ENCODE measurements around the gene TRAF3IP1.

TRAF3IP1 gene

GRCh38 chr2:238288650-238289573 lies 31.4 kb upstream of the TRAF3IP1 start:
- Histone ChIP-seq H3K9me3 (ENCODE audit: control insufficient read depth, insufficient read depth, low read depth, low read length) (no peaks in the 10 kb centered on the region), H3K27ac (ENCODE audit: low read depth, low read length) (no peak overlapping the region), H3K4me1 (ENCODE audit: control insufficient read depth, insufficient read depth, low read length) (peaks cover 39% of the 10 kb centered on the region), H3K36me3 (ENCODE audit: control insufficient read depth, insufficient read depth, low read length) (no peaks in the 10 kb centered on the region), H3K9ac (ENCODE audit: low read length) (peak overlapping the region; percentile 67), H3K4me3 (ENCODE audit: low read depth, low read length) (peak overlapping the region; percentile 83), H3K27me3 (ENCODE audit: control insufficient read depth, insufficient read depth, low read length) (peaks cover 6% of the 10 kb centered on the region; the same call in 1 of the 2 replicates)

- Histone ChIP-seq H3K27ac (ENCODE audit: low read depth, low read length) (no peak overlapping the region), H3K9me3 (ENCODE audit: control insufficient read depth, insufficient read depth, low read depth, low read length) (no peaks in the 10 kb centered on the region)
Observed at GRCh38 chr2:238289574-238289973, 30.7 kb upstream of the TRAF3IP1 start.

GRCh38 chr2:238290091-238290509 lies 30.2 kb upstream of the TRAF3IP1 start:
- no peak overlapping the region for H3K27ac ChIP-seq (ENCODE audit: low read depth, low read length)
- H3K36me3 ChIP-seq (ENCODE audit: control insufficient read depth, insufficient read depth, low read length), result no peaks in the 10 kb centered on the region
- H3K4me1 ChIP-seq (ENCODE audit: control insufficient read depth, insufficient read depth, low read length), result peaks cover 37% of the 10 kb centered on the region
- H3K9ac ChIP-seq (ENCODE audit: low read length), result no peak overlapping the region
- H3K9me3 ChIP-seq (ENCODE audit: control insufficient read depth, insufficient read depth, low read depth, low read length), result no peaks in the 10 kb centered on the region
- peaks cover 13% of the 10 kb centered on the region for H3K27me3 ChIP-seq (ENCODE audit: control insufficient read depth, insufficient read depth, low read length)
- H3K4me3 ChIP-seq (ENCODE audit: low read depth, low read length), result peak overlapping the region; percentile 66

More at GRCh38 chr2:238289574-238289973, 30.7 kb upstream of the TRAF3IP1 start:
- Histone ChIP-seq H3K27me3 (ENCODE audit: control insufficient read depth, insufficient read depth, low read length) (peaks cover 9% of the 10 kb centered on the region), H3K4me1 (ENCODE audit: control insufficient read depth, insufficient read depth, low read length) (peaks cover 39% of the 10 kb centered on the region), H3K9ac (ENCODE audit: low read length) (peak overlapping the region; percentile 37), H3K36me3 (ENCODE audit: control insufficient read depth, insufficient read depth, low read length) (no peaks in the 10 kb centered on the region), H3K4me3 (ENCODE audit: low read depth, low read length) (peak overlapping the region; percentile 66)

GRCh38 chr2:238290715-238291549 lies 29.4 kb upstream of the TRAF3IP1 start:
- H3K4me3 ChIP-seq (ENCODE audit: low read depth, low read length), result no peak overlapping the region; the same call in 1 of the 2 replicates
- H3K27ac ChIP-seq (ENCODE audit: low read depth, low read length), result no peak overlapping the region
- H3K9ac ChIP-seq (ENCODE audit: low read length), result no peak overlapping the region
- no peaks in the 10 kb centered on the region for H3K36me3 ChIP-seq (ENCODE audit: control insufficient read depth, insufficient read depth, low read length)
- peaks cover 29% of the 10 kb centered on the region for H3K4me1 ChIP-seq (ENCODE audit: control insufficient read depth, insufficient read depth, low read length)
- H3K9me3 ChIP-seq (ENCODE audit: control insufficient read depth, insufficient read depth, low read depth, low read length), result no peaks in the 10 kb centered on the region
- peaks cover 19% of the 10 kb centered on the region for H3K27me3 ChIP-seq (ENCODE audit: control insufficient read depth, insufficient read depth, low read length)

GRCh38 chr2:238291550-238292281 lies 28.6 kb upstream of the TRAF3IP1 start:
- Histone ChIP-seq H3K4me3 (ENCODE audit: low read depth, low read length) (no peak overlapping the region), H3K9ac (ENCODE audit: low read length) (no peak overlapping the region), H3K4me1 (ENCODE audit: control insufficient read depth, insufficient read depth, low read length) (peaks cover 21% of the 10 kb centered on the region)

GRCh38 chr2:238294046-238294392 lies 26.3 kb upstream of the TRAF3IP1 start:
- H3K27ac ChIP-seq (ENCODE audit: low read depth, low read length), result no peak overlapping the region
- no peaks in the 10 kb centered on the region for H3K9me3 ChIP-seq (ENCODE audit: control insufficient read depth, insufficient read depth, low read depth, low read length)
- peaks cover 19% of the 10 kb centered on the region for H3K27me3 ChIP-seq (ENCODE audit: control insufficient read depth, insufficient read depth, low read length)
- peaks cover 18% of the 10 kb centered on the region for H3K4me1 ChIP-seq (ENCODE audit: control insufficient read depth, insufficient read depth, low read length)
- no peak overlapping the region for H3K4me3 ChIP-seq (ENCODE audit: low read depth, low read length)
- H3K36me3 ChIP-seq (ENCODE audit: control insufficient read depth, insufficient read depth, low read length), result no peaks in the 10 kb centered on the region
- no peak overlapping the region for H3K9ac ChIP-seq (ENCODE audit: low read length)

More at GRCh38 chr2:238291550-238292281, 28.6 kb upstream of the TRAF3IP1 start:
- peaks cover 19% of the 10 kb centered on the region for H3K27me3 ChIP-seq (ENCODE audit: control insufficient read depth, insufficient read depth, low read length)
- H3K27ac ChIP-seq (ENCODE audit: low read depth, low read length), result no peak overlapping the region
- no peaks in the 10 kb centered on the region for H3K36me3 ChIP-seq (ENCODE audit: control insufficient read depth, insufficient read depth, low read length)
- no peaks in the 10 kb centered on the region for H3K9me3 ChIP-seq (ENCODE audit: control insufficient read depth, insufficient read depth, low read depth, low read length)

- Histone ChIP-seq H3K9me3 (ENCODE audit: control insufficient read depth, insufficient read depth, low read depth, low read length) (no peaks in the 10 kb centered on the region), H3K4me3 (ENCODE audit: low read depth, low read length) (no peak overlapping the region), H3K27ac (ENCODE audit: low read depth, low read length) (no peak overlapping the region), H3K27me3 (ENCODE audit: control insufficient read depth, insufficient read depth, low read length) (peaks cover 18% of the 10 kb centered on the region), H3K9ac (ENCODE audit: low read length) (no peak overlapping the region), H3K36me3 (ENCODE audit: control insufficient read depth, insufficient read depth, low read length) (no peaks in the 10 kb centered on the region), H3K4me1 (ENCODE audit: control insufficient read depth, insufficient read depth, low read length) (peaks cover 14% of the 10 kb centered on the region)
Observed at GRCh38 chr2:238294393-238295143, 25.8 kb upstream of the TRAF3IP1 start.

- Histone ChIP-seq H3K4me1 (ENCODE audit: control insufficient read depth, insufficient read depth, low read length) (peaks cover 5% of the 10 kb centered on the region), H3K9ac (ENCODE audit: low read length) (no peak overlapping the region), H3K4me3 (ENCODE audit: low read depth, low read length) (no peak overlapping the region), H3K9me3 (ENCODE audit: control insufficient read depth, insufficient read depth, low read depth, low read length) (no peaks in the 10 kb centered on the region), H3K27ac (ENCODE audit: low read depth, low read length) (no peak overlapping the region), H3K36me3 (ENCODE audit: control insufficient read depth, insufficient read depth, low read length) (no peaks in the 10 kb centered on the region), H3K27me3 (ENCODE audit: control insufficient read depth, insufficient read depth, low read length) (peaks cover 13% of the 10 kb centered on the region; the same call in 1 of the 2 replicates)
Observed at GRCh38 chr2:238295144-238296112, 24.9 kb upstream of the TRAF3IP1 start.

GRCh38 chr2:238296638-238297457 lies 23.5 kb upstream of the TRAF3IP1 start:
- no peak overlapping the region for H3K4me3 ChIP-seq (ENCODE audit: low read depth, low read length)

More at GRCh38 chr2:238296638-238297457, 23.5 kb upstream of the TRAF3IP1 start:
- peaks cover 13% of the 10 kb centered on the region; the same call in 1 of the 2 replicates for H3K27me3 ChIP-seq (ENCODE audit: control insufficient read depth, insufficient read depth, low read length)
- H3K9me3 ChIP-seq (ENCODE audit: control insufficient read depth, insufficient read depth, low read depth, low read length), result no peaks in the 10 kb centered on the region
- no peaks in the 10 kb centered on the region; the same call in 1 of the 2 replicates for H3K4me1 ChIP-seq (ENCODE audit: control insufficient read depth, insufficient read depth, low read length)
- no peak overlapping the region for H3K9ac ChIP-seq (ENCODE audit: low read length)
- H3K36me3 ChIP-seq (ENCODE audit: control insufficient read depth, insufficient read depth, low read length), result no peaks in the 10 kb centered on the region
- H3K27ac ChIP-seq (ENCODE audit: low read depth, low read length), result no peak overlapping the region

Measured in HUES6 (cell line).